Activated naive CD4-positive, alpha-beta T cell (primary cell): ENCODE results near the gene C16orf46.

Experiments used
- DNase-seq, 4 experiments: peaks; one replicate each; lab custom pipeline; 2025; lab: John Stamatoyannopoulos, UW

C16orf46 gene

DNA sequence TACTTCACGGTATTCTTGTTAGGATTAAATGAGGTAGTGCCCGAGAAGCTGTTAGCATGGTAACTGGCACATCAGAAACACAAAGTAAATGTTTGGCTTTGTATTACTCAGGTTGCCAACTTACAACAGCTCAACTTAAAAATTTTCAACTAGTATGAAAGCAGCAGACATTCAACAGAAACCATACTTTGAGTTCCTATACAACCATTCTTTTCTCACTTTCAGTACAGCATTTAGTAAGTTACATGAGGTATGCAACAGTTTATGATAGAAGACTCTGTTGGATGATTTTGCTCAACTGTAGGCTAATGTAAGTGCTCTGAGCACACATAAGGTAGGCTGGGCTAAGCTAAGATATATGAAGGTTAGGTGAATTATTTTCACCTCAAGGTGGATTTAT lies 62.4 kb downstream of the C16orf46 start:
- DNase-seq: no peak

DNA sequence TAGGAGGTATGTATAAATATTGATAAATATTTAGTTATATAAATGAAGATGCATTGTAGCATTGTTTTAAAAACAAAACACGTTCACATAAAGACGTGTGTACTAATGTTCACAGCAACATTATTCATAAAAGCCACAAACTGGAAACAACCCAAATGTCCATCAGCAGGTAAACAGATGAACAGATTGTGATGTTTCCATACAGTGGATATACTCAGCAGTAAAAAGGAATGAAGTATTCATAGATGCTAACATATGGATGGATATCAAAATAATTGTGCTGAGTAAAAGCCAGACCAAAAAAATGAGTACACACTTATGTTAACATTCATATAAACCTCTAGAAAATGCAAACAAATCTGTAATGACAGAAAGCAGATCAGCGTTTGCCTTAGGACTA lies 64.1 kb downstream of the C16orf46 start:
- no peak for DNase-seq
